Panc1 (cell line): ENCODE measurements around the gene NAA11. TPM values are rescaled to one million over a fixed set of nuclear protein-coding genes. Genes with fewer than 3 reads are reported as not detected.

Experiments used
- ATAC-seq: fragments of 200-7000 bp; cut with Tn5 transposase; 2 replicates; pipeline ENCODE4 v1.9.1; 2020; ENCODE audit warnings: mild to moderate bottlenecking, moderate library complexity
- BruUV-seq: library from RNA; stranded (reverse); fragments of 400-500 nt; replicated peaks from 2 replicates; lab custom pipeline; 2021; lab: Mats Ljungman, UMichigan
- CTCF ChIA-PET: fragments of 300-600 bp; sonication (Branson Sonifier 250); formaldehyde crosslinking; loops from one replicate; lab custom pipeline; 2022; ENCODE audit warnings: antibody characterized with exemption; lab: Charles Lee
- POLR2A ChIA-PET: fragments of 300-600 bp; sonication (Branson Sonifier 250); formaldehyde crosslinking; loops from one replicate; lab custom pipeline; 2022; ENCODE audit warnings: antibody characterized with exemption; lab: Charles Lee
- DNase-seq: peaks from one replicate; pipeline ENCODE4 v3.0.0-alpha.2; 2010; ENCODE audit warnings: low read depth, low spot score
- H3K27ac ChIP-seq: 2 replicates; pipeline ENCODE4 v1.5.1; 2011; ENCODE audit warnings: mild to moderate bottlenecking, low read length, inconsistent platforms
- H3K27me3 ChIP-seq: fragments of 200-500 bp; sonication (Bioruptor generic); 2 replicates; pipeline ENCODE4 v1.6.0; 2014; ENCODE audit warnings: low read length, inconsistent platforms; ENCODE audit not compliant: control insufficient read depth, insufficient read depth
- H3K36me3 ChIP-seq: fragments of 200-500 bp; sonication (Bioruptor generic); 2 replicates; pipeline ENCODE4 v1.5.1; 2014; ENCODE audit warnings: inconsistent platforms, mild to moderate bottlenecking, low read length, moderate library complexity; ENCODE audit not compliant: control insufficient read depth, insufficient read depth
- H3K4me1 ChIP-seq: 2 replicates; pipeline ENCODE4 v1.5.1; 2011; ENCODE audit warnings: inconsistent platforms, mild to moderate bottlenecking, low read length, moderate library complexity; ENCODE audit not compliant: control insufficient read depth, insufficient read depth
- H3K4me3 ChIP-seq, 2 experiments: 2 replicates each; pipeline ENCODE4 v1.5.1; 2011 to 2012; ENCODE audit warnings: low read depth in 2 of 2, low read length in 2 of 2, mild to moderate bottlenecking in 2 of 2, inconsistent platforms in 1 of 2, moderate library complexity in 1 of 2
- H3K9me3 ChIP-seq: fragments of 200-500 bp; sonication (Bioruptor generic); 2 replicates; pipeline ENCODE4 v1.5.1; 2014; ENCODE audit warnings: low read depth, mild to moderate bottlenecking, inconsistent platforms, low read length, moderate library complexity; ENCODE audit not compliant: control insufficient read depth, insufficient read depth
- CTCF ChIP-seq: fragments of 450-650 bp; IDR thresholded peaks from 2 replicates; pipeline ENCODE4 v1.5.1; 2017; ENCODE audit warnings: mild to moderate bottlenecking
- POLR2AphosphoS5 ChIP-seq: IDR thresholded peaks from 2 replicates; pipeline ENCODE4 v1.6.1; 2012; ENCODE audit warnings: mild to moderate bottlenecking, low read depth, low read length, moderate library complexity
- REST ChIP-seq, 2 experiments: IDR thresholded peaks; 2 replicates each; pipeline ENCODE4 v1.6.1; 2011 to 2012; ENCODE audit warnings: low read depth in 2 of 2, control low read depth in 1 of 2, low read length in 1 of 2, mild to moderate bottlenecking in 1 of 2, moderate library complexity in 1 of 2; ENCODE audit not compliant: insufficient read depth in 1 of 2
- SIN3A ChIP-seq: IDR thresholded peaks from 2 replicates; pipeline ENCODE4 v1.6.1; 2012; ENCODE audit warnings: low read depth, mild to moderate bottlenecking, low read length, moderate library complexity, borderline replicate concordance; ENCODE audit not compliant: insufficient read depth
- TCF7L2 ChIP-seq: IDR thresholded peaks from 2 replicates; pipeline ENCODE4 v1.6.1; 2011; ENCODE audit warnings: mild to moderate bottlenecking, low read depth, low read length, inconsistent platforms
- in situ Hi-C: cut with HindIII; loops from 2 replicates; pipeline ENCODE4 v1.10.0; 2016; ENCODE audit warnings: low sequenced_read_pairs, low pct_unique_long_range_greater_than_20kb
- intact Hi-C: fragments of 100-400 bp; cut with micrococcal nuclease; formaldehyde crosslinking; loops from one replicate; pipeline ENCODE4 v1.10.0; 2022; ENCODE audit not compliant: unreplicated experiment
- total RNA-seq: library from RNA; stranded (reverse); gene quantifications from one replicate; pipeline ENCODE4 v1.2.1, GENCODE V29; 2021; ENCODE audit not compliant: unreplicated experiment

The NAA11 gene
- total RNA-seq, 1 experiment from 2014 or later, result not detected

- no peaks in the 10 kb centered on the region for H3K27me3 ChIP-seq
- TF ChIP-seq POLR2AphosphoS5 (no peak), SIN3A (no peak), REST (IDR thresholded peaks at IDR 0.05; ENCODE audit: insufficient read depth in 1 of 2, low read depth in 2 of 2, low read length in 1 of 2) (no peak)
- intact Hi-C loops, result no loop called here
- ChIA-PET POLR2A (no interaction called here), CTCF (no interaction called here)
- BruUV-seq, result no TSS peak
- DNase-seq, result no peak
- in situ Hi-C loops, result no loop called here
- no peaks in the 10 kb centered on the region for H3K4me1 ChIP-seq
- no peak overlapping the region for H3K4me3 ChIP-seq
- H3K36me3 ChIP-seq, result no peaks in the 10 kb centered on the region
- H3K27ac ChIP-seq, result no peak overlapping the region
- no peak for ATAC-seq
- H3K9me3 ChIP-seq, result no peaks in the 10 kb centered on the region
Measured at GRCh38 chr4:79306795-79307194, 19.1 kb downstream of the NAA11 start.

- no peaks in the 10 kb centered on the region for H3K36me3 ChIP-seq
- no peak overlapping the region for H3K4me3 ChIP-seq
- no peaks in the 10 kb centered on the region for H3K9me3 ChIP-seq
- TF ChIP-seq SIN3A (no peak), CTCF (no peak), POLR2AphosphoS5 (no peak), REST (IDR thresholded peaks at IDR 0.05; ENCODE audit: insufficient read depth in 1 of 2, low read depth in 2 of 2, low read length in 1 of 2) (no peak), TCF7L2 (no peak)
- in situ Hi-C loops, result no loop called here
- ChIA-PET CTCF (no interaction called here), POLR2A (no interaction called here)
- intact Hi-C loops, result no loop called here
- H3K27me3 ChIP-seq, result no peaks in the 10 kb centered on the region
- H3K4me1 ChIP-seq, result no peaks in the 10 kb centered on the region
- BruUV-seq, result no TSS peak
- H3K27ac ChIP-seq, result no peak overlapping the region
- no peak for DNase-seq
- no peak for ATAC-seq
Measured at GRCh38 chr4:79300280-79300679, 25.6 kb downstream of the NAA11 start.
